H1 (cell line): ENCODE results near the gene ROR1. TPM values are rescaled to one million over a fixed set of nuclear protein-coding genes. Genes with fewer than 3 reads are reported as not detected.

Experiments used
- CTCF ChIA-PET: fragments of 300-600 bp; sonication (Branson Sonifier 250); formaldehyde crosslinking; loops from one replicate; lab custom pipeline; 2021; ENCODE audit not compliant: partially characterized antibody; lab: Charles Lee
- POLR2A ChIA-PET: fragments of 300-600 bp; sonication (Branson Sonifier 250); formaldehyde crosslinking; loops from one replicate; lab custom pipeline; 2021; ENCODE audit warnings: inconsistent platforms; ENCODE audit not compliant: partially characterized antibody; lab: Charles Lee
- DNase-seq, 2 experiments: peaks; one replicate each; pipeline versions ENCODE4 v3.0.0 to v3.0.0-alpha.2; 2010 to 2022; ENCODE audit warnings: low spot score in 2 of 2, low read depth in 1 of 2, mixed read lengths in 1 of 2
- FAIRE-seq: peaks from 2 replicates; lab custom pipeline; 2011; peaks lifted over from hg19 to GRCh38; lab: Jason Lieb, UNC
- H2AFZ ChIP-seq: 2 replicates; pipeline ENCODE4 v1.8.1; 2012; ENCODE audit warnings: low read length, inconsistent platforms
- H2AK5ac ChIP-seq: 2 replicates; pipeline ENCODE4 v1.6.1; 2013; ENCODE audit warnings: low read depth, low read length
- H2BK120ac ChIP-seq: replicated peaks from 2 replicates; pipeline ENCODE3; 2013; ENCODE audit warnings: low read depth, low read length, inconsistent platforms
- H2BK12ac ChIP-seq: 2 replicates; pipeline ENCODE4 v1.6.1; 2013; ENCODE audit warnings: low read depth, low read length
- H2BK15ac ChIP-seq: 2 replicates; pipeline ENCODE4 v1.6.1; 2013; ENCODE audit warnings: low read length
- H2BK20ac ChIP-seq: 2 replicates; pipeline ENCODE4 v1.6.1; 2013; ENCODE audit warnings: low read length
- H2BK5ac ChIP-seq: 2 replicates; pipeline ENCODE4 v1.6.1; 2013; ENCODE audit warnings: low read depth, low read length
- H3K14ac ChIP-seq: 2 replicates; pipeline ENCODE4 v1.6.1; 2013; ENCODE audit warnings: inconsistent platforms; ENCODE audit not compliant: insufficient read length
- H3K18ac ChIP-seq: 2 replicates; pipeline ENCODE4 v1.6.1; 2013; ENCODE audit warnings: low read length; ENCODE audit errors: extremely low read depth
- H3K23ac ChIP-seq: 2 replicates; pipeline ENCODE4 v1.6.1; 2013; ENCODE audit warnings: inconsistent platforms; ENCODE audit not compliant: insufficient read length
- H3K23me2 ChIP-seq: 2 replicates; pipeline ENCODE4 v1.6.1; 2013; ENCODE audit warnings: low read depth, low read length
- H3K27ac ChIP-seq: 2 replicates; pipeline ENCODE4 v1.6.1; 2011; ENCODE audit warnings: low read depth, low read length, inconsistent platforms
- H3K27me3 ChIP-seq, 4 experiments: replicated peaks in 1 of 4; 1 replicate in 1 of 4; 2 replicates in 3 of 4; pipeline versions ENCODE4 v1.6.1 to v1.8.1; 2011 to 2013; ENCODE audit warnings: low read length in 3 of 4, mild to moderate bottlenecking in 3 of 4, inconsistent platforms in 2 of 4, mixed read lengths in 2 of 4, moderate library complexity in 1 of 4; ENCODE audit not compliant: control insufficient read depth in 3 of 4, insufficient read depth in 3 of 4; ENCODE audit errors: extremely low read depth in 1 of 4
- H3K36me3 ChIP-seq, 4 experiments: 2 replicates each; pipeline versions ENCODE4 v1.6.1 to v1.8.1; 2011 to 2013; ENCODE audit warnings: mild to moderate bottlenecking in 4 of 4, low read length in 3 of 4, moderate library complexity in 2 of 4, control low read depth in 1 of 4, inconsistent platforms in 1 of 4; ENCODE audit not compliant: insufficient read depth in 4 of 4, control insufficient read depth in 2 of 4
- H3K4ac ChIP-seq: replicated peaks from 2 replicates; pipeline ENCODE3; 2013; ENCODE audit warnings: low read length, low read depth, mixed read lengths, inconsistent platforms; ENCODE audit not compliant: insufficient read length
- H3K4me1 ChIP-seq, 4 experiments: replicated peaks in 1 of 4; 1 replicate in 1 of 4; 2 replicates in 3 of 4; pipeline versions ENCODE4 v1.6.1 to v1.8.1; 2011 to 2013; ENCODE audit warnings: low read length in 3 of 4, inconsistent platforms in 2 of 4, mixed read lengths in 1 of 4; ENCODE audit not compliant: insufficient read depth in 4 of 4, control insufficient read depth in 3 of 4
- H3K4me2 ChIP-seq, 2 experiments: 2 replicates each; pipeline versions ENCODE4 v1.6.1 to v1.8.1; 2011 to 2013; ENCODE audit warnings: low read depth in 2 of 2, low read length in 2 of 2, control low read depth in 1 of 2, inconsistent platforms in 1 of 2, mild to moderate bottlenecking in 1 of 2; ENCODE audit not compliant: insufficient read depth in 1 of 2
- H3K4me3 ChIP-seq, 4 experiments: fragments of 200-600, 300-600 bp in 1 of 4; sonication (generic), shearing (Covaris generic), sonication (Bioruptor Twin) in 1 of 4; 2 replicates each; pipeline versions ENCODE4 v1.5.1 to v1.8.1; 2011 to 2016; ENCODE audit warnings: low read length in 4 of 4, low read depth in 3 of 4, control low read depth in 2 of 4, inconsistent platforms in 2 of 4, mild to moderate bottlenecking in 2 of 4, mixed read lengths in 1 of 4, moderate library complexity in 1 of 4; ENCODE audit not compliant: insufficient read depth in 2 of 4; ENCODE audit errors: extremely low read depth in 1 of 4
- H3K56ac ChIP-seq: replicated peaks from 2 replicates; pipeline ENCODE3; 2013; ENCODE audit warnings: low read depth, mild to moderate bottlenecking, mixed read lengths, low read length, inconsistent platforms; ENCODE audit not compliant: insufficient read length
- H3K79me1 ChIP-seq: 2 replicates; pipeline ENCODE4 v1.6.1; 2013; ENCODE audit warnings: low read depth, low read length, control low read depth
- H3K79me2 ChIP-seq, 2 experiments: 2 replicates each; pipeline versions ENCODE4 v1.6.1 to v1.8.1; 2012 to 2013; ENCODE audit warnings: low read length in 2 of 2, mild to moderate bottlenecking in 2 of 2, inconsistent platforms in 1 of 2; ENCODE audit not compliant: insufficient read depth in 2 of 2, control insufficient read depth in 1 of 2
- H3K9ac ChIP-seq, 4 experiments: replicated peaks in 1 of 4; 1 replicate in 1 of 4; 2 replicates in 3 of 4; pipeline versions ENCODE4 v1.6.1 to v1.8.1; 2011 to 2013; ENCODE audit warnings: low read depth in 3 of 4, low read length in 3 of 4, control low read depth in 2 of 4, mild to moderate bottlenecking in 2 of 4, moderate library complexity in 2 of 4, inconsistent platforms in 1 of 4; ENCODE audit errors: extremely low read depth in 1 of 4
- H3K9me3 ChIP-seq, 2 experiments: 2 replicates each; pipeline versions ENCODE4 v1.6.1 to v1.8.1; 2012 to 2013; ENCODE audit warnings: mild to moderate bottlenecking in 2 of 2, moderate library complexity in 2 of 2, control low read depth in 1 of 2, inconsistent platforms in 1 of 2, low read depth in 1 of 2, low read length in 1 of 2, mixed read lengths in 1 of 2; ENCODE audit not compliant: insufficient read depth in 2 of 2
- H4K20me1 ChIP-seq, 2 experiments: replicated peaks in 1 of 2; 2 replicates each; pipeline versions ENCODE3 to v1.8.1; 2011 to 2013; ENCODE audit warnings: inconsistent platforms in 2 of 2, low read length in 2 of 2, mild to moderate bottlenecking in 1 of 2; ENCODE audit not compliant: insufficient read depth in 2 of 2, control insufficient read depth in 1 of 2
- H4K5ac ChIP-seq: 2 replicates; pipeline ENCODE4 v1.6.1; 2013; ENCODE audit warnings: low read length, low read depth, mixed read lengths, inconsistent platforms; ENCODE audit not compliant: insufficient read length
- H4K8ac ChIP-seq: 2 replicates; pipeline ENCODE4 v1.8.0; 2013; ENCODE audit warnings: mild to moderate bottlenecking, moderate library complexity, low read length, inconsistent platforms; ENCODE audit not compliant: insufficient read depth; ENCODE audit errors: extremely low read depth
- H4K91ac ChIP-seq: replicated peaks from 2 replicates; pipeline ENCODE3; 2013; ENCODE audit warnings: low read length, mixed read lengths, inconsistent platforms; ENCODE audit not compliant: insufficient read length
- ATF2 ChIP-seq: IDR thresholded peaks from 2 replicates; pipeline ENCODE4 v1.6.1; 2012; ENCODE audit warnings: low read length, inconsistent platforms
- ATF3 ChIP-seq: IDR thresholded peaks from 2 replicates; pipeline ENCODE4 v1.6.1; 2011; ENCODE audit warnings: low read depth, mild to moderate bottlenecking, low read length; ENCODE audit not compliant: insufficient read depth
- GABPA ChIP-seq: IDR thresholded peaks from 2 replicates; pipeline ENCODE4 v1.6.1; 2011; ENCODE audit warnings: mild to moderate bottlenecking, low read length, moderate library complexity, borderline replicate concordance; ENCODE audit not compliant: insufficient read depth
- JUN ChIP-seq: IDR thresholded peaks from 2 replicates; pipeline ENCODE4 v1.6.1; 2011; ENCODE audit warnings: low read depth, mild to moderate bottlenecking, improper control_type of control experiment, low read length
- KDM4A ChIP-seq: IDR thresholded peaks from one replicate; pipeline ENCODE4 v1.7.1; 2012; ENCODE audit warnings: low read depth, mild to moderate bottlenecking, moderate library complexity, low read length, inconsistent platforms; ENCODE audit not compliant: severe bottlenecking
- PHF8 ChIP-seq: fragments of 200-600 bp; sonication (generic); conservative IDR thresholded peaks from 2 replicates; pipeline ENCODE4 v1.7.1; 2012; ENCODE audit warnings: low read depth, mild to moderate bottlenecking, inconsistent platforms, low read length, moderate library complexity
- POU5F1 ChIP-seq: IDR thresholded peaks from 2 replicates; pipeline ENCODE4 v1.6.1; 2011; ENCODE audit warnings: low read depth, mild to moderate bottlenecking, low read length, moderate library complexity
- RBBP5 ChIP-seq: IDR thresholded peaks from 2 replicates; pipeline ENCODE4 v1.7.1; 2012; ENCODE audit warnings: low read depth, mild to moderate bottlenecking, inconsistent platforms, low read length, moderate library complexity, borderline replicate concordance
- ZNF274 ChIP-seq: IDR thresholded peaks from 2 replicates; pipeline ENCODE4 v1.7.0; 2012; ENCODE audit warnings: low read length, borderline replicate concordance; ENCODE audit errors: extremely low read depth
- WGBS, 2 experiments: shearing (Covaris generic) in 1 of 2; methylation state at CpG; one replicate each; pipeline versions ENCODE4 v1.1.6 to v1.1.7; 2013 to 2015; ENCODE audit warnings: low lambda C conversion rate in 2 of 2, mixed read lengths in 2 of 2, inconsistent platforms in 1 of 2, low coverage in 1 of 2, missing lambda C conversion rate in 1 of 2; ENCODE audit not compliant: insufficient replicate concordance in 2 of 2, insufficient coverage in 1 of 2, insufficient read length in 1 of 2; ENCODE audit errors: extremely low coverage in 1 of 2, missing lambda C conversion rate in 1 of 2; 5-methylcytosine and 5-hydroxymethylcytosine counted together
- polyA plus RNA-seq, 7 experiments: library from polyadenylated mRNA; depleted of rRNA in 3 of 7; stranded (reverse) in 5 of 7; unstranded in 2 of 7; fragments of >200 nt in 5 of 7; fragments of 200-250 nt in 2 of 7; gene quantifications; 1 replicate in 5 of 7; 2 replicates in 1 of 7; 4 replicates in 1 of 7; pipeline versions ENCODE4 v1.2.1 to v1.2.3, GENCODE V29; 2011 to 2013; ENCODE audit warnings: missing spikeins in 2 of 7, mixed read lengths in 2 of 7
- total RNA-seq: library from RNA; stranded (reverse); fragmentation: NEBNext Ultra II Directional; extraction: Animal tissue kit (Norgen Biotek cat#: 25700); gene quantifications from 2 replicates; pipeline ENCODE4 v1.2.1, GENCODE V29; 2021

The ROR1 gene
- total and polyA plus RNA-seq, 2 of the 8 experiments (the other 6 are each of a cell fraction or from before 2014, with no cell fraction given): 33.6 to 73.6 TPM

GRCh38 chr1:63818567-63819325, 44.9 kb downstream of the ROR1 start:
- Histone ChIP-seq H3K4me3 (no peak overlapping the region), H3K23me2 (no peaks in the 10 kb centered on the region), H4K5ac (no peak overlapping the region), H2AFZ (no peak overlapping the region), H2BK20ac (no peak overlapping the region), H2BK5ac (no peak overlapping the region), H3K27ac (no peak overlapping the region), H3K4ac (no peak overlapping the region), H4K8ac (no peak overlapping the region), H2AK5ac (no peak overlapping the region), H3K56ac (no peak overlapping the region), H2BK120ac (no peak overlapping the region), H3K36me3 (peaks cover 0 to 19% (median 2%) of the 10 kb centered on the region in 4 experiments; a peak in 4 of 8 replicates), H4K91ac (no peak overlapping the region), H2BK12ac (no peak overlapping the region), H3K79me1 (peaks cover 11% of the 10 kb centered on the region; the same call in 1 of the 2 replicates), H3K18ac (no peak overlapping the region), H3K27me3 (no peaks in the 10 kb centered on the region), H2BK15ac (no peak overlapping the region), H4K20me1 (peaks cover 4 to 18% of the 10 kb centered on the region in 2 experiments), H3K9me3 (peaks cover 18 to 22% of the 10 kb centered on the region in 2 experiments), H3K79me2 (peaks cover 37 to 100% of the 10 kb centered on the region in 2 experiments), H3K4me1 (peaks cover 0 to 24% (median 7%) of the 10 kb centered on the region in 4 experiments; a peak in 4 of 7 replicates), H3K9ac (no peak overlapping the region), H3K14ac (no peak overlapping the region), H3K23ac (no peak overlapping the region), H3K4me2 (no peak overlapping the region)
- FAIRE-seq (no peak), DNase-seq (no peak)
- 80% methylated on average over 1 of the region's 1 CpG; no CpG with 5 or more reads in 1 of the 2 experiments for WGBS, 2 experiments
- CTCF ChIA-PET: interaction anchor here (0.8 to 0.9 kb wide), 2 partner anchors 17 to 46 kb away, joined by 3 read pairs; no protein-coding TSS in a partner anchor
- POLR2A ChIA-PET: interaction anchor here (0.7 to 1.7 kb wide), 2 partner anchors 19 to 36 kb away, joined by 3 read pairs; no protein-coding TSS in a partner anchor
- TF ChIP-seq ATF2 (no peak), POU5F1 (no peak), GABPA (no peak), ZNF274 (no peak), JUN (no peak), PHF8 (no peak), RBBP5 (no peak), KDM4A (no peak), ATF3 (no peak)
